IMR-90 (cell line): ENCODE data around the gene CFAP45. TPM values are rescaled to one million over a fixed set of nuclear protein-coding genes. Genes with fewer than 3 reads are reported as not detected.

Source experiments
- ATAC-seq: fragments of 200-7000 bp; cut with Tn5 transposase; 2 replicates; pipeline ENCODE4 v1.9.1; 2020; ENCODE audit warnings: low read depth, mild to moderate bottlenecking, moderate library complexity
- BruUV-seq: library from RNA; stranded (reverse); fragments of 400-500 nt; replicated peaks from 2 replicates; lab custom pipeline; 2021; lab: Mats Ljungman, UMichigan
- CTCF ChIA-PET: fragments of 300-600 bp; formaldehyde crosslinking; extraction: SDS; loops from one replicate; lab custom pipeline; 2021; ENCODE audit warnings: antibody characterized with exemption; lab: Yijun Ruan, JAX
- POLR2A ChIA-PET: fragments of 300-600 bp; sonication (Branson Sonifier 250); formaldehyde crosslinking; loops from one replicate; lab custom pipeline; 2022; ENCODE audit warnings: antibody characterized with exemption; ENCODE audit not compliant: unreplicated experiment; lab: Charles Lee
- DNase-seq: peaks from one replicate; pipeline ENCODE4 v3.0.0; 2013
- H2AFZ ChIP-seq: replicated peaks from 2 replicates; pipeline ENCODE3; 2013; ENCODE audit warnings: low read length, mild to moderate bottlenecking; ENCODE audit not compliant: poor library complexity
- H2AK5ac ChIP-seq: 2 replicates; pipeline ENCODE4 v1.6.1; 2013; ENCODE audit warnings: low read depth, low read length, inconsistent platforms
- H2AK9ac ChIP-seq: replicated peaks from 2 replicates; pipeline ENCODE3; 2013; ENCODE audit warnings: mild to moderate bottlenecking, low read depth, low read length, moderate library complexity; ENCODE audit not compliant: poor library complexity
- H2BK120ac ChIP-seq: 2 replicates; pipeline ENCODE4 v1.6.1; 2013; ENCODE audit warnings: low read depth, low read length, inconsistent platforms
- H2BK15ac ChIP-seq: 3 replicates; pipeline ENCODE4 v1.6.1; 2013; ENCODE audit warnings: low read depth, low read length, inconsistent platforms
- H2BK20ac ChIP-seq: 2 replicates; pipeline ENCODE4 v1.6.1; 2013; ENCODE audit warnings: low read depth, mild to moderate bottlenecking, inconsistent platforms, low read length, moderate library complexity
- H2BK5ac ChIP-seq: 2 replicates; pipeline ENCODE4 v1.6.1; 2013; ENCODE audit warnings: mild to moderate bottlenecking, low read depth, low read length, inconsistent platforms; ENCODE audit not compliant: poor library complexity, severe bottlenecking
- H3K14ac ChIP-seq: replicated peaks from 2 replicates; pipeline ENCODE4 v1.6.1; 2013; ENCODE audit warnings: low read depth, low read length, inconsistent platforms
- H3K18ac ChIP-seq: 2 replicates; pipeline ENCODE4 v1.6.1; 2013; ENCODE audit warnings: low read depth, low read length, control low read depth
- H3K23ac ChIP-seq: 2 replicates; pipeline ENCODE4 v1.6.1; 2013; ENCODE audit warnings: low read depth, low read length, inconsistent platforms
- H3K27ac ChIP-seq: 2 replicates; pipeline ENCODE4 v1.5.1; 2013; ENCODE audit warnings: mild to moderate bottlenecking, control low read depth, low read length; ENCODE audit not compliant: insufficient read depth
- H3K27me3 ChIP-seq: 2 replicates; pipeline ENCODE4 v1.6.1; 2013; ENCODE audit warnings: low read length; ENCODE audit not compliant: control insufficient read depth, insufficient read depth
- H3K36me3 ChIP-seq: 2 replicates; pipeline ENCODE4 v1.6.1; 2013; ENCODE audit warnings: low read length, mixed read lengths; ENCODE audit not compliant: control insufficient read depth, insufficient read depth
- H3K4ac ChIP-seq: 2 replicates; pipeline ENCODE4 v1.6.1; 2013; ENCODE audit warnings: low read depth, low read length, inconsistent platforms
- H3K4me1 ChIP-seq: 2 replicates; pipeline ENCODE4 v1.6.1; 2013; ENCODE audit warnings: low read length, mixed read lengths; ENCODE audit not compliant: control insufficient read depth, insufficient read depth
- H3K4me2 ChIP-seq: 2 replicates; pipeline ENCODE4 v1.6.1; 2013; ENCODE audit warnings: low read depth, mild to moderate bottlenecking, control low read depth, low read length, moderate library complexity
- H3K4me3 ChIP-seq: 2 replicates; pipeline ENCODE4 v1.5.1; 2013; ENCODE audit warnings: low read depth, mild to moderate bottlenecking, control low read depth, low read length, moderate library complexity; ENCODE audit not compliant: insufficient read depth
- H3K56ac ChIP-seq: 2 replicates; pipeline ENCODE4 v1.6.1; 2013; ENCODE audit warnings: low read length, inconsistent platforms; ENCODE audit not compliant: insufficient read depth; ENCODE audit errors: extremely low read depth
- H3K79me1 ChIP-seq, 2 experiments: 2 replicates each; pipeline ENCODE4 v1.6.1; 2013; ENCODE audit warnings: low read length in 2 of 2, inconsistent platforms in 1 of 2, low read depth in 1 of 2
- H3K9ac ChIP-seq: 2 replicates; pipeline ENCODE4 v1.6.1; 2013; ENCODE audit warnings: low read depth, low read length, control low read depth
- H3K9me1 ChIP-seq: 2 replicates; pipeline ENCODE4 v1.6.1; 2013; ENCODE audit warnings: low read length, inconsistent platforms; ENCODE audit not compliant: insufficient read depth
- H3K9me3 ChIP-seq: 2 replicates; pipeline ENCODE4 v1.6.1; 2013; ENCODE audit warnings: low read length; ENCODE audit not compliant: control insufficient read depth, insufficient read depth
- H4K20me1 ChIP-seq: 2 replicates; pipeline ENCODE4 v1.6.1; 2013; ENCODE audit warnings: low read length, inconsistent platforms; ENCODE audit not compliant: insufficient read depth
- H4K5ac ChIP-seq: 2 replicates; pipeline ENCODE4 v1.6.1; 2013; ENCODE audit warnings: mild to moderate bottlenecking, low read depth, low read length, control low read depth
- H4K8ac ChIP-seq, 2 experiments: 2 replicates each; pipeline ENCODE4 v1.6.1; 2013; ENCODE audit warnings: low read depth in 2 of 2, low read length in 2 of 2, control low read depth in 1 of 2, inconsistent platforms in 1 of 2
- H4K91ac ChIP-seq: 2 replicates; pipeline ENCODE4 v1.6.1; 2013; ENCODE audit warnings: low read depth, low read length, inconsistent platforms; ENCODE audit not compliant: insufficient read depth
- CEBPB ChIP-seq: IDR thresholded peaks from 2 replicates; pipeline ENCODE4 v1.6.1; 2012; ENCODE audit warnings: low read depth, low read length, improper control_type of control experiment
- CTCF ChIP-seq: conservative IDR thresholded peaks from 2 replicates; pipeline ENCODE4 v1.5.1; 2012; ENCODE audit warnings: mild to moderate bottlenecking, low read depth, low read length, improper control_type of control experiment
- FOS ChIP-seq: fragments of 150-350 bp; IDR thresholded peaks from 2 replicates; pipeline ENCODE4 v1.6.1; 2016; ENCODE audit warnings: low read depth, low read length
- MAFK ChIP-seq: IDR thresholded peaks from 2 replicates; pipeline ENCODE4 v1.6.1; 2012; ENCODE audit warnings: low read depth, low read length, improper control_type of control experiment
- MAZ ChIP-seq: IDR thresholded peaks from 2 replicates; pipeline ENCODE4 v1.6.1; 2012; ENCODE audit warnings: low read depth, mild to moderate bottlenecking, low read length, improper control_type of control experiment, moderate library complexity, borderline replicate concordance
- RAD21 ChIP-seq: IDR thresholded peaks from 2 replicates; pipeline ENCODE4 v1.6.1; 2012; ENCODE audit warnings: low read length, improper control_type of control experiment
- RCOR1 ChIP-seq: IDR thresholded peaks from 2 replicates; pipeline ENCODE4 v1.6.1; 2012; ENCODE audit warnings: mild to moderate bottlenecking, low read length, improper control_type of control experiment; ENCODE audit not compliant: insufficient replicate concordance
- WGBS, 2 experiments: methylation state at CpG; one replicate each; pipeline versions ENCODE4 v1.1.5 to v1.1.7; 2013; ENCODE audit warnings: missing lambda C conversion rate in 2 of 2; ENCODE audit not compliant: insufficient read length in 1 of 2; ENCODE audit errors: extremely low coverage in 2 of 2; 5-methylcytosine and 5-hydroxymethylcytosine counted together
- dilution Hi-C: fragments of 300-500 bp; cut with HindIII; formaldehyde crosslinking; loops from one replicate; pipeline ENCODE4 v1.14.3; 2018; ENCODE audit warnings: low sequenced_read_pairs; ENCODE audit not compliant: unreplicated experiment
- in situ Hi-C: fragments of 300-500 bp; cut with MboI; formaldehyde crosslinking; loops from 3 replicates; pipeline ENCODE4 v1.14.3; 2019; ENCODE audit warnings: low sequenced_read_pairs, inconsistent platforms, mixed read lengths
- intact Hi-C: fragments of 100-400 bp; cut with micrococcal nuclease; formaldehyde crosslinking; loops from 2 replicates; pipeline ENCODE4 v1.10.0; 2022
- polyA plus RNA-seq, 3 experiments: library from polyadenylated mRNA; depleted of rRNA; stranded (reverse); fragments of >200 nt; gene quantifications; 2 replicates each; pipeline ENCODE4 v1.2.3, GENCODE V29; 2012; ENCODE audit warnings: low replicate concordance in 1 of 3
- total RNA-seq: library from RNA; depleted of rRNA; stranded (reverse); fragments of >200 nt; gene quantifications from 2 replicates; pipeline ENCODE4 v1.2.3, GENCODE V29; 2012

Gene CFAP45
- total and polyA plus RNA-seq, 2 of the 4 experiments (the other 2 are of a cell fraction): 0.51 to 0.72 TPM

GRCh38 chr1:159896546-159896930 is 3.4 kb downstream of the CFAP45 start:
- H3K14ac ChIP-seq: 0 out of 2 replicates have a peak overlapping the region, but pooled peaks have one; percentile 7
- H4K5ac ChIP-seq: no peak overlapping the region
- H4K91ac ChIP-seq: no peak overlapping the region
- H2AFZ ChIP-seq: no peak overlapping the region
- H3K27ac ChIP-seq: no peak overlapping the region
- no TSS peak for BruUV-seq
- H3K18ac ChIP-seq: no peak overlapping the region
- no peak overlapping the region for H3K4me3 ChIP-seq
- H3K79me1 ChIP-seq: no peaks in the 10 kb centered on the region
- H2BK5ac ChIP-seq: no peak overlapping the region
- H3K36me3 ChIP-seq: no peaks in the 10 kb centered on the region
- 0 out of 2 replicates have a peak, but pooled peaks cover 3% of the 10 kb centered on the region for H4K20me1 ChIP-seq
- no peaks in the 10 kb centered on the region for H3K9me1 ChIP-seq
- H2BK15ac ChIP-seq: no peak overlapping the region; the same call in 2 of the 3 replicates
- DNase-seq (no peak), ATAC-seq (peak; percentile 22; the same call in 1 of the 2 replicates)
- in situ Hi-C loops (loop anchor here (25.0 kb wide), 1 partner anchor 684 kb away; the partner anchor contains the start of gene ACKR1), intact Hi-C loops (no loop called here), dilution Hi-C loops (loop anchor here (25.0 kb wide), 1 partner anchor 109 kb away; the partner anchor contains the start of gene DUSP23)
- peaks cover 9% of the 10 kb centered on the region; the same call in 1 of the 2 replicates for H3K4me1 ChIP-seq
- no peak overlapping the region for H3K56ac ChIP-seq
- ChIA-PET CTCF (interaction anchor here (0.9 to 9.2 kb wide), 4 partner anchors 17 to 110 kb away, joined by 3 to 150 read pairs (median 8); no protein-coding TSS in a partner anchor), POLR2A (no interaction called here)
- H3K27me3 ChIP-seq: no peaks in the 10 kb centered on the region
- H3K4ac ChIP-seq: no peak overlapping the region
- no peak overlapping the region for H2BK20ac ChIP-seq
- H2AK5ac ChIP-seq: no peak overlapping the region
- no peaks in the 10 kb centered on the region for H3K9me3 ChIP-seq
- TF ChIP-seq CEBPB (no peak), MAZ (no peak), RAD21 (no peak), RCOR1 (no peak), CTCF (no peak), FOS (no peak), MAFK (no peak)
- peak overlapping the region; percentile 48; the same call in 1 of the 2 replicates for H3K4me2 ChIP-seq
- no CpG with 5 or more reads among the region's 3 CpGs for WGBS, 2 experiments
- no peak overlapping the region for H2BK120ac ChIP-seq
- H3K9ac ChIP-seq: no peak overlapping the region
- H4K8ac ChIP-seq: no peak overlapping the region
- no peak overlapping the region for H3K23ac ChIP-seq
- H2AK9ac ChIP-seq: no peak overlapping the region
